Measurements from ENCODE around the gene TBC1D32.

DNA sequence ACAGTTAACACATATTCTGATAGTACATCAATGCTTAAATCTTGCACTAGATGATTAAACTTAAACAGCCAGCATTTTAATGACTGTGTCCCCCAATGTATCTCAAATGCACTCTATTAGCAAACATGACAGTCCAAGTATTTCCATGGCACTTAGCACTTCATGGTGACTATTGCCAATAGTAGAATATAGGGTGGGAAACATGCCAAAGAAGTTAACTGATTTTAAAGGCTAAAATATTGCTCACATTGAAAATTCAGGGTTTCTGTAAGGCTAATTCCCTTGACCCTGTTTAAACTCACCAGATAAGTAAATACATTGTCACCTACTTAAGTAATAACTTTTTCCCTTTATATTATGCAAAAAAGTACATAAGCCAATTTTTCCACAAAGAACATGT lies 266.9 kb downstream of the TBC1D32 start:
- TF ChIP-seq, protein P1, sequence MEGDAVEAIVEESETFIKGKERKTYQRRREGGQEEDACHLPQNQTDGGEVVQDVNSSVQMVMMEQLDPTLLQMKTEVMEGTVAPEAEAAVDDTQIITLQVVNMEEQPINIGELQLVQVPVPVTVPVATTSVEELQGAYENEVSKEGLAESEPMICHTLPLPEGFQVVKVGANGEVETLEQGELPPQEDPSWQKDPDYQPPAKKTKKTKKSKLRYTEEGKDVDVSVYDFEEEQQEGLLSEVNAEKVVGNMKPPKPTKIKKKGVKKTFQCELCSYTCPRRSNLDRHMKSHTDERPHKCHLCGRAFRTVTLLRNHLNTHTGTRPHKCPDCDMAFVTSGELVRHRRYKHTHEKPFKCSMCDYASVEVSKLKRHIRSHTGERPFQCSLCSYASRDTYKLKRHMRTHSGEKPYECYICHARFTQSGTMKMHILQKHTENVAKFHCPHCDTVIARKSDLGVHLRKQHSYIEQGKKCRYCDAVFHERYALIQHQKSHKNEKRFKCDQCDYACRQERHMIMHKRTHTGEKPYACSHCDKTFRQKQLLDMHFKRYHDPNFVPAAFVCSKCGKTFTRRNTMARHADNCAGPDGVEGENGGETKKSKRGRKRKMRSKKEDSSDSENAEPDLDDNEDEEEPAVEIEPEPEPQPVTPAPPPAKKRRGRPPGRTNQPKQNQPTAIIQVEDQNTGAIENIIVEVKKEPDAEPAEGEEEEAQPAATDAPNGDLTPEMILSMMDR (IDR thresholded peaks at IDR 0.05; ENCODE audit: insufficient read depth, low read depth, low read length): no peak
- no peak for TF ChIP-seq EZH2 (IDR thresholded peaks at IDR 0.05; ENCODE audit: insufficient read depth, low read length)

Measured in astrocyte (in vitro differentiated cells and primary cell).